Measurements from ENCODE around the gene TMEM139. TPM values are rescaled to one million over a fixed set of nuclear protein-coding genes. Genes with fewer than 3 reads are reported as not detected.

TMEM139 gene
- not detected for total RNA-seq

DNA sequence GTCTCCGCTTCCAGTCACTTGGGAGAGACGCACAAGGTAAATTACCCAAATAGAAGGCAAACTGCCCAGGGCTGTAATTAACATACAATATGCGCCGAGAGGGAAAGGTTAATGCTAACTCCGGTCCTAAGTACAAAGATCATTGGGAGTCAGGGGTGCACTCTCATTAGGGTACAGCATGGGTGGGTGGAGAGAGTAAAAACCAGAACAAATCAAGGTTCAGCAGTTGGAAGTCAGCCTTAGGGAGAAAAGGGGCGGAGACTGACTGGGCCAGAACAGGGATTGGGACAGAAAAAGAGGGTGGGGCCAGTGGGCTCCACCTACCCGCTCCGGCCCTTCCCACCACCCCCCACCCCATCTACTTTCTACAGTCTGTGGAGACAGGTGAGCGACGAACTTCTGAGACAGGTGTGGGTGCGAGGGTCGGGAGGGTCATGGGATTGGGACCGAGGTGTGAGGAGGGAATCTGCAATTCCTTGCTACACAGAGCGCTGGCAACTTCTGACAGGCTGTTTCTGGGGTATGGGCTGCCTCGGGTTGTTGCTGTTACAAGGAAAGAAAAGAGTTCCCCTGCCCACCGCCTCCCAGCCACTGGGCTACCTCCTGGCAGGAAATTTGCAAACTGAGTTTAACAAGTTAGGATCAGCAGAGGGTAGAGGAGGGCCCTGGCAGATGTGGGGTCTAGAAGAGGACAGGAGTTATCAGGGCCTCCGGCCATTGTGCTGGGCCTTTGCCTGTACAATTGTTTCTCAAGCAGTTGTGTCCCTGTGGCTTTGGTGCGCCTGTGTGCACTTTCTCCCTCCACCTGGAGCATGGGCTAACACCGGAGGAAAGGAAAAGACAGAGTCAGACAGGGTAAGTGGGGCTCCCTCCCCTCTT is at the start of gene TMEM139:
Gene TMEM139, plus strand, starts transcription at position 368 of the 879 bp plus-strand sequence. CDS start 1,000 bp downstream, outside the sequence.

DNA sequence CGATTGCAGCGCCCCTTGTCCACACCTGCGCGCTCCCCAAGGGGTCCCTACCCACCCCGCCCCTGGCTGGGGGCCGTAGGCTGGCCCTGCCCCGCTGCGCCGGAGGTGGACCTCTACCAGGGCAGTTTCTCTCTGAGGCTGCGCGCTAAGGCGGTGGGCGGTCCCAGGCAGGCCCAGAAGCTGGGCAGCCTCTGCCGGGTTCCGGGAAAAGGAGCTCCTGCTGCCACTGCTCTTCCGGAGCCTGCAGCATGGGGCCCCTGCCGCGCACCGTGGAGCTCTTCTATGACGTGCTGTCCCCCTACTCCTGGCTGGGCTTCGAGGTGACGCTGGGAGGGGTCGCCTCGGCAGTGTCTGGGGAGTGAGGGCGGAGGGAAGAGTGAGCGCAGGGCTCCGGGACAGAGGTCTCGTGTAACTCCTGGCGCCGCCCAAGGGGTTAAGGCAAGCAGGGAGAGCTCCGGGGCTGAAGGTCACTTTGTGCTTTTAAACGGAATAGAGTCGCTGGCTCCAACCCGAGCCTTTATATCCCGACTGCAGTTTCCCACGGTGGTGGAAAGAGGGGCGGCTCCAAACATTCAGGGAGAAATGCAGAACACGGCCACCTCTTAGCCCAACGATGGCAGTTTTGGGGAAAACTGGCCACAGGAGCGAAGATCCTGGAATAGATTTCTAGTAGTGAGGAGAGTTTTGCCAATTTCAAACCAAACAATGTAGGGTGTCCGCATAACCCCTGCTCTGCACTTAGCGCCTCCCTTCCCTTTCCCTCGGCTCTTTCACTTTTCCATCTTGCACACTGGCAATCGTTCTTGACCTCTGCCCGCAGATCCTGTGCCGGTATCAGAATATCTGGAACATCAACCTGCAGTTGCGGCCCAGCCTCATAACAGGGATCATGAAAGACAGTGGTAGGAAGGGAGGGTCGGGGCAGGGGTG is 21.2 kb upstream of the TMEM139 start, which contains the start of gene GSTK1:
Gene GSTK1, plus strand, starts transcription at position 176 of the 930 bp plus-strand sequence. Its CDS starts 73 bp downstream, at position 249.

DNA sequence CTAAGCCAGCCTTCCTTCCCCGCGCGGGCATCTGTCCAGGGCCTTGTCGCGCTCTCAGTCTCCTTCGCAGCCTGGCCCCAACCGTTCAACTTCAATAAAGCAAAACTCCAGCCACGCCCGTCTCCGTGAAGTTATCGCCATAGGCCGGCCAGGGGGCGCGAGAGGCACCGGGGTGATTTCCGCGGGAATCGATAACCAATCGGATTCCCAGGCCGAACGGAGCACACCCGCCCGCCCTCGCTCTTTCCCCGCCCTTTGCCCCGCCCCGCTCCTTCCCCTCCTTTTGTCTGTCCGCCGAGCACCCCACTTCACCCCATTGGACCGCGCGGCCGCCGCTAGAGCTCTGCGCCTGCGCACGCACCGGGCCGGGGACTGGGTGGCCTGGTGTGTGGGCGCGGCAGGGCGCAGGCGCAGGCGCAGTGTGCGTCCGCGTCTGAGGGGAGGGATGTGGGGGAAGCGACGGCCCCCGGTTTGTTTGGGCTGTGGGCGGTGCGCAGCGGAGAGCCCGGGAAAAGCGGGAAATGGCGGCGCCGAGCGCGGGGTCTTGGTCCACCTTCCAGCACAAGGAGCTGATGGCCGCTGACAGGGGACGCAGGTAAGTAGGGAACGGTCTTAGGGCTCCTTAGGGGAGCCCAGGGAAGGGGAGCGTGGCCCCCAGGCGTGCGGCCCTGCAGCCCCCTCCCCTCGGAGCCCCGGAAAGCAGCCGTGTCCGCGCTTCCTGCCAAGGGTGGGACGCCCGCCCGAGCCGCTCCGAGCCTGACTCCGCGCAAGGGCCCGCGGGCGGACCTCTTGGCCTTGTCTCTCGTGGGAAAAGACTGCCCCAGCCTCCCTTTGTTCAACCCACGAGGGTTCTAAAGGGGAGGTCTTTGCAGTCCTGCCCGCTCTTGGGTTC is 3.4 kb downstream of the TMEM139 start, which contains the start of gene CASP2:
Gene CASP2, plus strand, starts transcription at position 417 of the 892 bp plus-strand sequence. Its CDS starts 105 bp downstream, at position 522.

GRCh38 chr7:143315776-143316175 is 31.0 kb downstream of the TMEM139 start, which contains the start of gene CLCN1:
Gene CLCN1 (plus strand): TSS chr7:143316111. CDS start chr7:143316213, 102 bp downstream.

Small RNA genes within 50 kb of the gene (small RNA-seq; reads per million reads assigned to genes)
- gene RN7SL481P (0.04 to 0.17 reads per million in 2 donors), gene RN7SL535P (0 reads per million in 2 donors)

Other genes starting within 250 kb of the TMEM139 start
- not detected for gene OR6V1, start 232.6 kb upstream of the TMEM139 start, total RNA-seq
- gene PIP, start 152.9 kb upstream of the TMEM139 start, total RNA-seq: not detected
- gene TAS2R39, start 101.5 kb upstream of the TMEM139 start, total RNA-seq: not detected
- not detected for gene TAS2R40, start 62.9 kb upstream of the TMEM139 start, total RNA-seq
- gene GSTK1, start 21.5 kb upstream of the TMEM139 start, total RNA-seq: 10 to 100 TPM; 88.9 to 90.9 TPM
- 10 to 100 TPM; 11.0 to 20.6 TPM for gene CASP2, start 3.4 kb downstream of the TMEM139 start, total RNA-seq
- not detected for gene CLCN1, start 31.2 kb downstream of the TMEM139 start, total RNA-seq
- gene FAM131B, start 77.8 kb downstream of the TMEM139 start, total RNA-seq: not detected
- gene ZYX, start 96.4 kb downstream of the TMEM139 start, total RNA-seq: 10 to 100 TPM; 10.7 to 18.3 TPM
- not detected for gene EPHA1, start 123.9 kb downstream of the TMEM139 start, total RNA-seq
- not detected for gene TAS2R60, start 158.5 kb downstream of the TMEM139 start, total RNA-seq
- gene TAS2R41, start 192.9 kb downstream of the TMEM139 start, total RNA-seq: not detected